Mesendoderm (in vitro differentiated cells): Measurements from ENCODE around the gene USP4.

Experiments
- DNase-seq: peaks from one replicate; pipeline ENCODE4 v3.0.0; 2013
- H2AK5ac ChIP-seq: 2 replicates; pipeline ENCODE4 v1.6.1; 2013; ENCODE audit warnings: low read length, inconsistent platforms
- H2BK120ac ChIP-seq: 2 replicates; pipeline ENCODE4 v1.6.1; 2013; ENCODE audit warnings: low read depth, mild to moderate bottlenecking, low read length, moderate library complexity, mixed read lengths
- H2BK15ac ChIP-seq: replicated peaks from 2 replicates; pipeline ENCODE4 v1.6.1; 2013; ENCODE audit warnings: low read depth, mild to moderate bottlenecking, moderate library complexity
- H2BK5ac ChIP-seq: 2 replicates; pipeline ENCODE4 v1.6.1; 2013; ENCODE audit warnings: low read length, inconsistent platforms
- H3K18ac ChIP-seq: 2 replicates; pipeline ENCODE4 v1.6.1; 2013; ENCODE audit warnings: mild to moderate bottlenecking, low read length, mixed read lengths
- H3K23ac ChIP-seq: one replicate; pipeline ENCODE4 v1.6.1; 2013; ENCODE audit warnings: low read length
- H3K27ac ChIP-seq: 2 replicates; pipeline ENCODE4 v1.5.1; 2013; ENCODE audit warnings: low read depth, mild to moderate bottlenecking, inconsistent platforms, low read length, moderate library complexity
- H3K27me3 ChIP-seq: 2 replicates; pipeline ENCODE4 v1.6.1; 2013; ENCODE audit warnings: low read length, control low read depth, mild to moderate bottlenecking, inconsistent platforms; ENCODE audit not compliant: insufficient read depth, poor library complexity
- H3K36me3 ChIP-seq: 2 replicates; pipeline ENCODE4 v1.6.1; 2013; ENCODE audit warnings: low read length, inconsistent platforms; ENCODE audit not compliant: control insufficient read depth, insufficient read depth
- H3K4ac ChIP-seq: one replicate; pipeline ENCODE4 v1.6.1; 2013; ENCODE audit warnings: low read depth, mild to moderate bottlenecking, low read length, moderate library complexity
- H3K4me1 ChIP-seq: 2 replicates; pipeline ENCODE4 v1.6.1; 2013; ENCODE audit warnings: low read depth, low read length, inconsistent platforms; ENCODE audit not compliant: control insufficient read depth
- H3K4me2 ChIP-seq: 2 replicates; pipeline ENCODE4 v1.6.1; 2013; ENCODE audit warnings: low read length
- H3K4me3 ChIP-seq: 2 replicates; pipeline ENCODE4 v1.5.1; 2013; ENCODE audit warnings: mild to moderate bottlenecking, low read length
- H3K56ac ChIP-seq: one replicate; pipeline ENCODE4 v1.6.1; 2013; ENCODE audit warnings: low read length
- H3K79me1 ChIP-seq: 2 replicates; pipeline ENCODE4 v1.6.1; 2013; ENCODE audit warnings: low read length, inconsistent platforms
- H3K79me2 ChIP-seq: 2 replicates; pipeline ENCODE4 v1.6.1; 2013; ENCODE audit warnings: mild to moderate bottlenecking, low read length; ENCODE audit not compliant: control insufficient read depth, insufficient read depth
- H3K9ac ChIP-seq: 2 replicates; pipeline ENCODE4 v1.6.1; 2013; ENCODE audit warnings: low read length, inconsistent platforms
- H4K5ac ChIP-seq: one replicate; pipeline ENCODE4 v1.6.1; 2013; ENCODE audit warnings: low read length
- H4K8ac ChIP-seq: one replicate; pipeline ENCODE4 v1.6.1; 2013; ENCODE audit warnings: low read depth, mild to moderate bottlenecking, control low read depth, low read length, moderate library complexity
- WGBS: extraction: QIAGEN DNeasy Blood & Tissue Kit; methylation state at CpG from one replicate; pipeline ENCODE4 v1.1.7; 2013; ENCODE audit warnings: low lambda C conversion rate, missing lambda C conversion rate; ENCODE audit not compliant: insufficient coverage; ENCODE audit errors: extremely low coverage; 5-methylcytosine and 5-hydroxymethylcytosine counted together

USP4 gene

DNA sequence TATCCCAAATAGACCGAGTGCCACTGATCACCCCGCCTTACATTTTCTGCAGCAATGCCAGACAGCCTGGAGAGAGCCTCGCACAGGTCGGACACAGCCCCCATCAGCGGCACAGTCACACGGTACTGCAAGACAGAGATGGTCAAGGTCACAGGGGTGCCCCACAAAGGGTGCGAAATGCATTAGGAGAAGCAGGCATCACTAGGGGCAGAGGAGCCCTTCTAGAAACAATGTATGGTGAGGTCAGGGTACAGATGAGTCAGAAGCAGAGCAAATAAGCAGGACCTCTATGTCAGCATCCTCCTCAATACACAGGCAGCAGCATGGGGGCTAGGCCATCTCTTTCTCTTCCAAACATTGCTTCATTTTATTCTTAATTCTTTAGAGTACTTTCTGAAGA is 41.3 kb downstream of the USP4 start:
- Histone ChIP-seq H3K4ac (no peak overlapping the region), H3K23ac (no peak overlapping the region), H3K4me3 (no peak overlapping the region), H4K8ac (no peak overlapping the region), H3K9ac (no peak overlapping the region), H3K27ac (no peak overlapping the region), H3K4me1 (no peaks in the 10 kb centered on the region), H2AK5ac (no peak overlapping the region), H3K79me1 (no peaks in the 10 kb centered on the region), H3K79me2 (no peaks in the 10 kb centered on the region), H3K56ac (no peak overlapping the region), H2BK15ac (no peak overlapping the region), H3K36me3 (peaks cover 24% of the 10 kb centered on the region), H2BK5ac (no peak overlapping the region), H2BK120ac (no peak overlapping the region), H4K5ac (no peak overlapping the region), H3K27me3 (no peaks in the 10 kb centered on the region), H3K18ac (no peak overlapping the region), H3K4me2 (no peak overlapping the region)
- DNase-seq, result no peak
- WGBS, result no CpG with 5 or more reads among the region's 7 CpGs

- no peak overlapping the region for H4K8ac ChIP-seq
- H3K79me2 ChIP-seq, result no peaks in the 10 kb centered on the region
- no peaks in the 10 kb centered on the region for H3K27me3 ChIP-seq
- H3K56ac ChIP-seq, result no peak overlapping the region
- H3K4me2 ChIP-seq, result no peak overlapping the region
- H2BK120ac ChIP-seq, result no peak overlapping the region
- no peak overlapping the region for H3K4ac ChIP-seq
- H3K4me1 ChIP-seq, result no peaks in the 10 kb centered on the region
- no peak overlapping the region for H3K4me3 ChIP-seq
- H2AK5ac ChIP-seq, result no peak overlapping the region
- DNase-seq, result no peak
- peaks cover 24% of the 10 kb centered on the region for H3K36me3 ChIP-seq
- no peak overlapping the region for H3K23ac ChIP-seq
- H3K9ac ChIP-seq, result no peak overlapping the region
- WGBS, result no CpG with 5 or more reads among the region's 2 CpGs
- H3K18ac ChIP-seq, result no peak overlapping the region
- H2BK15ac ChIP-seq, result no peak overlapping the region
- no peak overlapping the region for H4K5ac ChIP-seq
- no peak overlapping the region for H3K27ac ChIP-seq
- no peaks in the 10 kb centered on the region for H3K79me1 ChIP-seq
- no peak overlapping the region for H2BK5ac ChIP-seq
These were observed 43.0 kb downstream of the USP4 start for GRCh38 chr3:49296781-49297411.

DNA sequence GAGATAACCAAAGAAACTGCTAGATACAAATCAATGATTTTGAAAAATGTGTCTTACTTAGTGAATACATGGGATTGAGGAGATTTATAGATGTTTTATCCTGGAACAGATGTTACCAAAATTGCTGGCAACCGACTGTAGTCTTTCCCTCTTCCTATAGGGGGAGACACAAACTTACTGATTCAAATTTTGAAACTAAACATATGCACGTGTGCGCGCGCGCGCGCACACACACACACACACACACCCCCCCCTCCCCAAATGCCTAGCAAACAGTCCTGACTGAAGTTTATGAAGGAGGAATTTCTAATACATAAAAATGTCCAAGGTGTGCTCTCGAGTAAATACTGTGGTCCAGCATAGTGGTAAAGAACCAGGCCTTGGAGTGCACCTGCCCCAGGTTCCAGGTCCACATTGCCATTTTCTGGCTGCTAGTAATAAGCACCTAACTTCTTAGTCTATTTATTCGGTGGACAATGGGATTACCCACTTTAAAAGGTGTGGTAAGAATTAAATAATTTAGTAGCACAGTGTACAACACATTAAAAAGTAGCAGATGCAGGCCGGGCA is 44.3 kb downstream of the USP4 start:
- H2BK5ac ChIP-seq, result no peak overlapping the region
- no peak overlapping the region for H2BK15ac ChIP-seq
- H3K9ac ChIP-seq, result no peak overlapping the region
- H3K4me1 ChIP-seq, result no peaks in the 10 kb centered on the region
- no peaks in the 10 kb centered on the region for H3K79me2 ChIP-seq
- no peak overlapping the region for H2BK120ac ChIP-seq
- no peak overlapping the region for H4K8ac ChIP-seq
- DNase-seq, result peak; percentile 6
- WGBS, result no CpG with 5 or more reads among the region's 11 CpGs
- H3K56ac ChIP-seq, result no peak overlapping the region
- H3K4me3 ChIP-seq, result no peak overlapping the region
- no peak overlapping the region for H3K23ac ChIP-seq
- H3K36me3 ChIP-seq, result peaks cover 23% of the 10 kb centered on the region
- H3K27ac ChIP-seq, result no peak overlapping the region
- H4K5ac ChIP-seq, result no peak overlapping the region
- no peaks in the 10 kb centered on the region for H3K27me3 ChIP-seq
- no peak overlapping the region for H3K4me2 ChIP-seq
- no peaks in the 10 kb centered on the region for H3K79me1 ChIP-seq
- no peak overlapping the region for H3K4ac ChIP-seq
- no peak overlapping the region for H3K18ac ChIP-seq
- H2AK5ac ChIP-seq, result no peak overlapping the region

DNA sequence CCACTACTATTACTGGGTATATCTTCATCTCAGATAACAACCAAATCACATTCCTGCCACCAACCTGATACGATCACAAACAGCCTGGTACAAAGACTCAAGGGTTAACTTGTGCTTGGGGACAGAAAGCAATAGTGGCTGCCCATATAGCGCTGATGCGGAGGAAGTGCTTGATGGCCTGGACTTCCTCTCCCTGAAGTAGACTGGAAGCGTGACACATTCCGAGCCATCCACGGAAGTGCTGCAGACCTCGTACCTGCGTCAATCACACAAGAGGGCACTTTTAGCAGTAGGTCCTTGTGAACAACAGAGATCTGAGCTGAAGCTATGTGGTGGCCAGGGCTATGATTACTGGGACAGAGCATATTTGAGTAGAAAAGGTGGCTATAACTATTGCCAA is 45.5 kb downstream of the USP4 start:
- no peaks in the 10 kb centered on the region for H3K4me1 ChIP-seq
- no peak overlapping the region for H4K5ac ChIP-seq
- no peak overlapping the region for H3K4ac ChIP-seq
- H2BK5ac ChIP-seq, result no peak overlapping the region
- H3K18ac ChIP-seq, result no peak overlapping the region
- H3K4me2 ChIP-seq, result no peak overlapping the region
- no CpG with 5 or more reads among the region's 8 CpGs for WGBS
- no peak overlapping the region for H2AK5ac ChIP-seq
- no peaks in the 10 kb centered on the region for H3K27me3 ChIP-seq
- H3K4me3 ChIP-seq, result no peak overlapping the region
- H4K8ac ChIP-seq, result no peak overlapping the region
- H3K79me2 ChIP-seq, result no peaks in the 10 kb centered on the region
- H3K9ac ChIP-seq, result no peak overlapping the region
- H3K27ac ChIP-seq, result no peak overlapping the region
- no peak overlapping the region for H3K23ac ChIP-seq
- peaks cover 20% of the 10 kb centered on the region for H3K36me3 ChIP-seq
- no peak overlapping the region for H2BK15ac ChIP-seq
- no peaks in the 10 kb centered on the region for H3K79me1 ChIP-seq
- no peak overlapping the region for H3K56ac ChIP-seq
- DNase-seq, result no peak
- no peak overlapping the region for H2BK120ac ChIP-seq

- Histone ChIP-seq H3K4me1 (no peaks in the 10 kb centered on the region), H2BK120ac (no peak overlapping the region), H2BK15ac (no peak overlapping the region), H3K79me2 (no peaks in the 10 kb centered on the region), H3K4me2 (no peak overlapping the region), H3K4ac (no peak overlapping the region), H4K5ac (no peak overlapping the region), H2BK5ac (no peak overlapping the region), H3K27ac (no peak overlapping the region), H3K4me3 (no peak overlapping the region), H3K18ac (no peak overlapping the region), H2AK5ac (no peak overlapping the region), H4K8ac (no peak overlapping the region), H3K27me3 (no peaks in the 10 kb centered on the region), H3K56ac (no peak overlapping the region), H3K9ac (no peak overlapping the region), H3K23ac (no peak overlapping the region), H3K36me3 (peaks cover 18% of the 10 kb centered on the region), H3K79me1 (no peaks in the 10 kb centered on the region)
- DNase-seq, result no peak
- WGBS, result no CpG with 5 or more reads among the region's 6 CpGs
These were observed 55.9 kb downstream of the USP4 start for GRCh38 chr3:49283997-49284396.

GRCh38 chr3:49279376-49279775 is 60.5 kb downstream of the USP4 start:
- Histone ChIP-seq H2AK5ac (no peak overlapping the region), H3K36me3 (peaks cover 11% of the 10 kb centered on the region), H3K4me2 (no peak overlapping the region), H3K23ac (no peak overlapping the region), H3K79me1 (no peaks in the 10 kb centered on the region), H3K56ac (no peak overlapping the region), H3K27me3 (no peaks in the 10 kb centered on the region), H3K18ac (no peak overlapping the region), H3K4ac (no peak overlapping the region), H3K4me3 (no peak overlapping the region), H4K5ac (no peak overlapping the region), H2BK5ac (no peak overlapping the region), H2BK120ac (no peak overlapping the region), H4K8ac (no peak overlapping the region), H3K27ac (no peak overlapping the region), H2BK15ac (no peak overlapping the region), H3K9ac (no peak overlapping the region), H3K79me2 (no peaks in the 10 kb centered on the region), H3K4me1 (no peaks in the 10 kb centered on the region)
- no peak for DNase-seq
